Measurements from ENCODE around the gene GINS1. TPM values are rescaled to one million over a fixed set of nuclear protein-coding genes. Genes with fewer than 3 reads are reported as not detected.
A peak's percentile ranks its signal among the peaks of the same experiment; 100 is the strongest.

The GINS1 gene
- total and polyA plus RNA-seq, 2 of the 13 experiments (the other 11 are each of a cell fraction or from before 2014, with no cell fraction given): 14.6 to 59.9 TPM

DNA sequence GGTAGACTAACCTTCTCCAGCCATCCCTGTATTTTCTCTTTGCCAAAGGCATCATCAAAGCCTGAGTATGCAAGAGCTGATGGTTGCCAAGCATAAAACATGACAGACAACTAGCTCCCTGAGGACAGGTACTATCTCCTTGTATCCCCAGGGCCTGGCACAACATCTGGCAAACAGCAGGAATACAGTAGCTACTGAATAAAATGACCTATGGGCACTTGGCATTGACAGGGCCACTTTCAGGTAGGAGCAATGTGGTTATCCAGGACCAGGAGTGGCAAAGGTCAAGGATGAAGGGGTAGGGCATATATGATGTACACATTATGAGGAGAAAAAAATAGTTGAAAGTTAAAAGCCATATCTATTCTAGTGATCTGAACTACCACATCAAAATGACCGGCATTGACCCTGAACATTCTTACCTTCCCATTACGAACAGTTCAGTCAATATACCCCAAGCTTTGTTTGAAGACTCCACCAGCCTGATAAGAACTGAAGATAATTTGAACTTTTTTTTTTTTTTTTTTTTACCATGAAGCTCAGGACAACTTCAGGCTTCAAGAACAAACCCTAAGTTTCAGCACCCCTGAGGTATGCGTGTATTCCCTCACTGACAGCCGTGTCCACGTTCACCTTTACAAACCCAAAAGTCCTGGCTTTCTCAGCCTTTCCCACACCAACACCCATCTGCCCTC, 29.1 kb upstream of the GINS1 start (continued):
- TF ChIP-seq RELA (CRISPR knock-in tag; IDR thresholded peaks at IDR 0.05) (no peak), RAD51 (IDR thresholded peaks at IDR 0.05; ENCODE audit: borderline replicate concordance) (no peak), FOXA1 (IDR thresholded peaks at IDR 0.05) (peak; percentile 78), FOXA1 (CRISPR knock-in tag; IDR thresholded peaks at IDR 0.05) (peak; percentile 94), ZNF101 (CRISPR knock-in tag; IDR thresholded peaks at IDR 0.05; ENCODE audit: borderline replicate concordance, low read depth) (no peak), SMARCC2 (IDR thresholded peaks at IDR 0.05) (no peak), ZFYVE20 (CRISPR knock-in tag; IDR thresholded peaks at IDR 0.05; ENCODE audit: borderline replicate concordance, low read depth) (no peak), TRIM22 (IDR thresholded peaks at IDR 0.05) (no peak), NCOA1 (CRISPR knock-in tag; IDR thresholded peaks at IDR 0.05) (0 out of 2 replicates have a peak, but pooled peaks have one; percentile 73), ZFY (CRISPR knock-in tag; IDR thresholded peaks at IDR 0.05) (0 out of 2 replicates have a peak, but pooled peaks have one; percentile 15), CBFB (CRISPR knock-in tag; IDR thresholded peaks at IDR 0.05) (peak; percentile 100), FOXA3 (CRISPR knock-in tag; IDR thresholded peaks at IDR 0.05) (peak; percentile 96), ISX (CRISPR knock-in tag; conservative IDR thresholded peaks at IDR 0.05) (no peak), USF2 (IDR thresholded peaks at IDR 0.05; ENCODE audit: low read depth, low read length) (no peak), USF2 (CRISPR knock-in tag; IDR thresholded peaks at IDR 0.05; ENCODE audit: borderline replicate concordance) (no peak), ZEB1 (IDR thresholded peaks at IDR 0.05; ENCODE audit: insufficient replicate concordance, low read depth) (no peak), CAMTA2 (CRISPR knock-in tag; IDR thresholded peaks at IDR 0.05; ENCODE audit: borderline replicate concordance) (no peak), FIP1L1 (IDR thresholded peaks at IDR 0.05; ENCODE audit: borderline replicate concordance, insufficient read depth, low read depth, low read length) (no peak), ATF7 (IDR thresholded peaks at IDR 0.05) (peak; percentile 13; the same call in 1 of the 2 replicates), ATF7 (CRISPR knock-in tag; IDR thresholded peaks at IDR 0.05) (no peak), RCOR2 (CRISPR knock-in tag; IDR thresholded peaks at IDR 0.05) (peak; percentile 94), KLF13 (CRISPR knock-in tag; IDR thresholded peaks at IDR 0.05) (no peak), YY1 (IDR thresholded peaks at IDR 0.05; ENCODE audit: insufficient read depth, insufficient replicate concordance, low read depth, low read length) (no peak), AGO2 (optimal IDR thresholded peaks at IDR 0.05; ENCODE audit: low read depth, low read length) (no peak), ZNF672 (CRISPR knock-in tag; IDR thresholded peaks at IDR 0.05) (no peak), TBL1XR1 (IDR thresholded peaks at IDR 0.05; ENCODE audit: borderline replicate concordance, low read length, partially characterized antibody) (peak; percentile 86)
- TF ChIP-seq, protein P1, sequence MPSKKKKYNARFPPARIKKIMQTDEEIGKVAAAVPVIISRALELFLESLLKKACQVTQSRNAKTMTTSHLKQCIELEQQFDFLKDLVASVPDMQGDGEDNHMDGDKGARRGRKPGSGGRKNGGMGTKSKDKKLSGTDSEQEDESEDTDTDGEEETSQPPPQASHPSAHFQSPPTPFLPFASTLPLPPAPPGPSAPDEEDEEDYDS (CRISPR knock-in tag; IDR thresholded peaks at IDR 0.05): no peak; the same call in 1 of the 2 replicates
- TF ChIP-seq, protein P2, sequence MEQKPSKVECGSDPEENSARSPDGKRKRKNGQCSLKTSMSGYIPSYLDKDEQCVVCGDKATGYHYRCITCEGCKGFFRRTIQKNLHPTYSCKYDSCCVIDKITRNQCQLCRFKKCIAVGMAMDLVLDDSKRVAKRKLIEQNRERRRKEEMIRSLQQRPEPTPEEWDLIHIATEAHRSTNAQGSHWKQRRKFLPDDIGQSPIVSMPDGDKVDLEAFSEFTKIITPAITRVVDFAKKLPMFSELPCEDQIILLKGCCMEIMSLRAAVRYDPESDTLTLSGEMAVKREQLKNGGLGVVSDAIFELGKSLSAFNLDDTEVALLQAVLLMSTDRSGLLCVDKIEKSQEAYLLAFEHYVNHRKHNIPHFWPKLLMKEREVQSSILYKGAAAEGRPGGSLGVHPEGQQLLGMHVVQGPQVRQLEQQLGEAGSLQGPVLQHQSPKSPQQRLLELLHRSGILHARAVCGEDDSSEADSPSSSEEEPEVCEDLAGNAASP (CRISPR knock-in tag; IDR thresholded peaks at IDR 0.05; ENCODE audit: borderline replicate concordance): peak; percentile 81; the same call in 1 of the 2 replicates

Data from HepG2 (cell line).